IMR-90 (cell line): ENCODE measurements around the gene NEMP1. TPM values are rescaled to one million over a fixed set of nuclear protein-coding genes. Genes with fewer than 3 reads are reported as not detected.

Source experiments
- ATAC-seq: fragments of 200-7000 bp; cut with Tn5 transposase; 2 replicates; pipeline ENCODE4 v1.9.1; 2020; ENCODE audit warnings: low read depth, mild to moderate bottlenecking, moderate library complexity
- BruUV-seq: library from RNA; stranded (reverse); fragments of 400-500 nt; replicated peaks from 2 replicates; lab custom pipeline; 2021; lab: Mats Ljungman, UMichigan
- CTCF ChIA-PET: fragments of 300-600 bp; formaldehyde crosslinking; extraction: SDS; loops from one replicate; lab custom pipeline; 2021; ENCODE audit warnings: antibody characterized with exemption; lab: Yijun Ruan, JAX
- POLR2A ChIA-PET: fragments of 300-600 bp; sonication (Branson Sonifier 250); formaldehyde crosslinking; loops from one replicate; lab custom pipeline; 2022; ENCODE audit warnings: antibody characterized with exemption; ENCODE audit not compliant: unreplicated experiment; lab: Charles Lee
- DNase-seq: peaks from one replicate; pipeline ENCODE4 v3.0.0; 2013
- H2AFZ ChIP-seq: replicated peaks from 2 replicates; pipeline ENCODE3; 2013; ENCODE audit warnings: low read length, mild to moderate bottlenecking; ENCODE audit not compliant: poor library complexity
- H2AK5ac ChIP-seq: 2 replicates; pipeline ENCODE4 v1.6.1; 2013; ENCODE audit warnings: low read depth, low read length, inconsistent platforms
- H2AK9ac ChIP-seq: replicated peaks from 2 replicates; pipeline ENCODE3; 2013; ENCODE audit warnings: mild to moderate bottlenecking, low read depth, low read length, moderate library complexity; ENCODE audit not compliant: poor library complexity
- H2BK120ac ChIP-seq: 2 replicates; pipeline ENCODE4 v1.6.1; 2013; ENCODE audit warnings: low read depth, low read length, inconsistent platforms
- H2BK15ac ChIP-seq: 3 replicates; pipeline ENCODE4 v1.6.1; 2013; ENCODE audit warnings: low read depth, low read length, inconsistent platforms
- H2BK20ac ChIP-seq: 2 replicates; pipeline ENCODE4 v1.6.1; 2013; ENCODE audit warnings: low read depth, mild to moderate bottlenecking, inconsistent platforms, low read length, moderate library complexity
- H2BK5ac ChIP-seq: 2 replicates; pipeline ENCODE4 v1.6.1; 2013; ENCODE audit warnings: mild to moderate bottlenecking, low read depth, low read length, inconsistent platforms; ENCODE audit not compliant: poor library complexity, severe bottlenecking
- H3K14ac ChIP-seq: replicated peaks from 2 replicates; pipeline ENCODE4 v1.6.1; 2013; ENCODE audit warnings: low read depth, low read length, inconsistent platforms
- H3K18ac ChIP-seq: 2 replicates; pipeline ENCODE4 v1.6.1; 2013; ENCODE audit warnings: low read depth, low read length, control low read depth
- H3K23ac ChIP-seq: 2 replicates; pipeline ENCODE4 v1.6.1; 2013; ENCODE audit warnings: low read depth, low read length, inconsistent platforms
- H3K27ac ChIP-seq: 2 replicates; pipeline ENCODE4 v1.5.1; 2013; ENCODE audit warnings: mild to moderate bottlenecking, control low read depth, low read length; ENCODE audit not compliant: insufficient read depth
- H3K27me3 ChIP-seq: 2 replicates; pipeline ENCODE4 v1.6.1; 2013; ENCODE audit warnings: low read length; ENCODE audit not compliant: control insufficient read depth, insufficient read depth
- H3K36me3 ChIP-seq: 2 replicates; pipeline ENCODE4 v1.6.1; 2013; ENCODE audit warnings: low read length, mixed read lengths; ENCODE audit not compliant: control insufficient read depth, insufficient read depth
- H3K4ac ChIP-seq: 2 replicates; pipeline ENCODE4 v1.6.1; 2013; ENCODE audit warnings: low read depth, low read length, inconsistent platforms
- H3K4me1 ChIP-seq: 2 replicates; pipeline ENCODE4 v1.6.1; 2013; ENCODE audit warnings: low read length, mixed read lengths; ENCODE audit not compliant: control insufficient read depth, insufficient read depth
- H3K4me2 ChIP-seq: 2 replicates; pipeline ENCODE4 v1.6.1; 2013; ENCODE audit warnings: low read depth, mild to moderate bottlenecking, control low read depth, low read length, moderate library complexity
- H3K4me3 ChIP-seq: 2 replicates; pipeline ENCODE4 v1.5.1; 2013; ENCODE audit warnings: low read depth, mild to moderate bottlenecking, control low read depth, low read length, moderate library complexity; ENCODE audit not compliant: insufficient read depth
- H3K56ac ChIP-seq: 2 replicates; pipeline ENCODE4 v1.6.1; 2013; ENCODE audit warnings: low read length, inconsistent platforms; ENCODE audit not compliant: insufficient read depth; ENCODE audit errors: extremely low read depth
- H3K79me1 ChIP-seq, 2 experiments: 2 replicates each; pipeline ENCODE4 v1.6.1; 2013; ENCODE audit warnings: low read length in 2 of 2, inconsistent platforms in 1 of 2, low read depth in 1 of 2
- H3K9ac ChIP-seq: 2 replicates; pipeline ENCODE4 v1.6.1; 2013; ENCODE audit warnings: low read depth, low read length, control low read depth
- H3K9me1 ChIP-seq: 2 replicates; pipeline ENCODE4 v1.6.1; 2013; ENCODE audit warnings: low read length, inconsistent platforms; ENCODE audit not compliant: insufficient read depth
- H3K9me3 ChIP-seq: 2 replicates; pipeline ENCODE4 v1.6.1; 2013; ENCODE audit warnings: low read length; ENCODE audit not compliant: control insufficient read depth, insufficient read depth
- H4K20me1 ChIP-seq: 2 replicates; pipeline ENCODE4 v1.6.1; 2013; ENCODE audit warnings: low read length, inconsistent platforms; ENCODE audit not compliant: insufficient read depth
- H4K5ac ChIP-seq: 2 replicates; pipeline ENCODE4 v1.6.1; 2013; ENCODE audit warnings: mild to moderate bottlenecking, low read depth, low read length, control low read depth
- H4K8ac ChIP-seq, 2 experiments: 2 replicates each; pipeline ENCODE4 v1.6.1; 2013; ENCODE audit warnings: low read depth in 2 of 2, low read length in 2 of 2, control low read depth in 1 of 2, inconsistent platforms in 1 of 2
- H4K91ac ChIP-seq: 2 replicates; pipeline ENCODE4 v1.6.1; 2013; ENCODE audit warnings: low read depth, low read length, inconsistent platforms; ENCODE audit not compliant: insufficient read depth
- BHLHE40 ChIP-seq: fragments of 150-350 bp; IDR thresholded peaks from 2 replicates; pipeline ENCODE4 v1.6.1; 2016; ENCODE audit warnings: mild to moderate bottlenecking, low read depth, low read length
- CEBPB ChIP-seq: IDR thresholded peaks from 2 replicates; pipeline ENCODE4 v1.6.1; 2012; ENCODE audit warnings: low read depth, low read length, improper control_type of control experiment
- CHD1 ChIP-seq: IDR thresholded peaks from 2 replicates; pipeline ENCODE4 v1.6.1; 2012; ENCODE audit warnings: low read depth, low read length, improper control_type of control experiment
- CTCF ChIP-seq: conservative IDR thresholded peaks from 2 replicates; pipeline ENCODE4 v1.5.1; 2012; ENCODE audit warnings: mild to moderate bottlenecking, low read depth, low read length, improper control_type of control experiment
- ELK1 ChIP-seq: fragments of 150-350 bp; IDR thresholded peaks from 2 replicates; pipeline ENCODE4 v1.6.1; 2016; ENCODE audit warnings: low read depth, mild to moderate bottlenecking, low read length, moderate library complexity, borderline replicate concordance
- FOS ChIP-seq: fragments of 150-350 bp; IDR thresholded peaks from 2 replicates; pipeline ENCODE4 v1.6.1; 2016; ENCODE audit warnings: low read depth, low read length
- MAFK ChIP-seq: IDR thresholded peaks from 2 replicates; pipeline ENCODE4 v1.6.1; 2012; ENCODE audit warnings: low read depth, low read length, improper control_type of control experiment
- MAZ ChIP-seq: IDR thresholded peaks from 2 replicates; pipeline ENCODE4 v1.6.1; 2012; ENCODE audit warnings: low read depth, mild to moderate bottlenecking, low read length, improper control_type of control experiment, moderate library complexity, borderline replicate concordance
- MXI1 ChIP-seq: IDR thresholded peaks from 2 replicates; pipeline ENCODE4 v1.6.1; 2012; ENCODE audit warnings: low read depth, mild to moderate bottlenecking, low read length, moderate library complexity, borderline replicate concordance
- NFE2L2 ChIP-seq: fragments of 150-350 bp; IDR thresholded peaks from 2 replicates; pipeline ENCODE4 v1.6.1; 2016; ENCODE audit warnings: low read depth, mild to moderate bottlenecking, low read length
- POLR2A ChIP-seq: IDR thresholded peaks from 2 replicates; pipeline ENCODE4 v1.6.1; 2012; ENCODE audit warnings: mild to moderate bottlenecking, low read depth, low read length
- RAD21 ChIP-seq: IDR thresholded peaks from 2 replicates; pipeline ENCODE4 v1.6.1; 2012; ENCODE audit warnings: low read length, improper control_type of control experiment
- RCOR1 ChIP-seq: IDR thresholded peaks from 2 replicates; pipeline ENCODE4 v1.6.1; 2012; ENCODE audit warnings: mild to moderate bottlenecking, low read length, improper control_type of control experiment; ENCODE audit not compliant: insufficient replicate concordance
- RFX5 ChIP-seq: IDR thresholded peaks from 2 replicates; pipeline ENCODE4 v1.8.0; 2012; ENCODE audit warnings: low read depth, mild to moderate bottlenecking, low read length, moderate library complexity
- SMC3 ChIP-seq: fragments of 150-350 bp; IDR thresholded peaks from 2 replicates; pipeline ENCODE4 v1.6.1; 2016; ENCODE audit warnings: low read depth, mild to moderate bottlenecking, antibody characterized with exemption, low read length, moderate library complexity
- USF2 ChIP-seq: fragments of 150-350 bp; IDR thresholded peaks from 2 replicates; pipeline ENCODE4 v1.6.1; 2017; ENCODE audit warnings: mild to moderate bottlenecking, antibody characterized with exemption, low read length, low read depth
- whole genome bisulfite sequencing, 2 experiments: methylation state at CpG; one replicate each; pipeline versions ENCODE4 v1.1.5 to v1.1.7; 2013; ENCODE audit warnings: missing lambda C conversion rate in 2 of 2; ENCODE audit not compliant: insufficient read length in 1 of 2; ENCODE audit errors: extremely low coverage in 2 of 2; 5-methylcytosine and 5-hydroxymethylcytosine counted together
- dilution Hi-C: fragments of 300-500 bp; cut with HindIII; formaldehyde crosslinking; loops from one replicate; pipeline ENCODE4 v1.14.3; 2018; ENCODE audit warnings: low sequenced_read_pairs; ENCODE audit not compliant: unreplicated experiment
- in situ Hi-C: fragments of 300-500 bp; cut with MboI; formaldehyde crosslinking; loops from 3 replicates; pipeline ENCODE4 v1.14.3; 2019; ENCODE audit warnings: low sequenced_read_pairs, inconsistent platforms, mixed read lengths
- intact Hi-C: fragments of 100-400 bp; cut with micrococcal nuclease; formaldehyde crosslinking; loops from 2 replicates; pipeline ENCODE4 v1.10.0; 2022
- polyA plus RNA-seq, 3 experiments: library from polyadenylated mRNA; depleted of rRNA; stranded (reverse); fragments of >200 nt; gene quantifications; 2 replicates each; pipeline ENCODE4 v1.2.3, GENCODE V29; 2012; ENCODE audit warnings: low replicate concordance in 1 of 3
- total RNA-seq: library from RNA; depleted of rRNA; stranded (reverse); fragments of >200 nt; gene quantifications from 2 replicates; pipeline ENCODE4 v1.2.3, GENCODE V29; 2012

The NEMP1 gene
- total and polyA plus RNA-seq, 2 of the 4 experiments (the other 2 are of a cell fraction): 8.9 to 10.9 TPM

DNA sequence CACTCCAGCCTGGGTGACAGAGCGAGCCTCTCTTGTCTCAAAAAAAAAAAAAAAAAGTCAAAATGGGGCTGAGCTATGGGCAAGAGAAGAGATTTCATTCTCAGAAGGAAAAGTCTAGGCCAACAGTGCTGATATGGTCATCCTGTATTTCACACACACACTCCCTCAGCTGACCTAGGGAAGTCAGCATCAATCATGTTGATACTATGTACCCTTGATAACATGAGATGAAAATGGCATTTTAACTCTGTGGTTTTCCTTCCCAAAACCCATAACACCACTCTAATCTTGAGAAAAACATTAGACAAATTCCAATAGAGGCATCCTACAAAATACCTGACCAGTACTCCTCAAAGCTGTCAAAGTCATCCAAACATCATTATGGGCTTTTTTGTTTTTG is 2.3 kb upstream of the NEMP1 start:
- Histone ChIP-seq H4K91ac (no peak overlapping the region), H3K4me2 (no peak overlapping the region), H2BK15ac (no peak overlapping the region), H2BK120ac (no peak overlapping the region), H3K4ac (no peak overlapping the region), H3K14ac (no peak overlapping the region), H3K56ac (no peak overlapping the region), H3K79me1 (peaks cover 5 to 31% of the 10 kb centered on the region in 2 experiments; a peak in 3 of 4 replicates), H3K9me1 (peaks cover 7% of the 10 kb centered on the region), H4K20me1 (no peaks in the 10 kb centered on the region), H4K5ac (no peak overlapping the region), H3K27ac (no peak overlapping the region), H3K36me3 (no peaks in the 10 kb centered on the region; the same call in 1 of the 2 replicates), H3K4me1 (peaks cover 7% of the 10 kb centered on the region), H2BK20ac (no peak overlapping the region), H3K9me3 (no peaks in the 10 kb centered on the region), H2AK5ac (no peak overlapping the region), H2AK9ac (no peak overlapping the region), H4K8ac (no peak overlapping the region), H3K27me3 (no peaks in the 10 kb centered on the region), H3K9ac (no peak overlapping the region), H3K4me3 (no peak overlapping the region), H3K18ac (no peak overlapping the region), H2BK5ac (no peak overlapping the region), H2AFZ (no peak overlapping the region), H3K23ac (no peak overlapping the region)
- ChIA-PET POLR2A (no interaction called here), CTCF (no interaction called here)
- in situ Hi-C loops: no loop called here
- WGBS, 2 experiments: no CpG with 5 or more reads among the region's 1 CpG
- dilution Hi-C loops: no loop called here
- no peak for DNase-seq
- no TSS peak for BruUV-seq
- intact Hi-C loops: no loop called here
- TF ChIP-seq MAZ (no peak), POLR2A (no peak), USF2 (no peak), NFE2L2 (no peak), CTCF (no peak), BHLHE40 (no peak), RFX5 (no peak), MXI1 (no peak), FOS (no peak), CEBPB (no peak), ELK1 (no peak), SMC3 (no peak), RAD21 (no peak), CHD1 (no peak), MAFK (no peak), RCOR1 (no peak)
- ATAC-seq: no peak
